HG03064 (cell line): ENCODE measurements around the gene PHF21B.

Source experiments
- ATAC-seq: cut with Tn5 transposase; IDR thresholded peaks from one replicate; pipeline ENCODE4 v1.9.1; 2021; ENCODE audit warnings: low read depth; ENCODE audit not compliant: unreplicated experiment

The PHF21B gene

GRCh38 chr22:44940130-44940529 lies 69.7 kb downstream of the PHF21B start:
- no peak for ATAC-seq

GRCh38 chr22:44939451-44939850 lies 70.4 kb downstream of the PHF21B start:
- no peak for ATAC-seq

GRCh38 chr22:44938886-44939285 lies 70.9 kb downstream of the PHF21B start:
- no peak for ATAC-seq

- ATAC-seq, result no peak
These were observed 72.6 kb downstream of the PHF21B start for GRCh38 chr22:44937216-44937615.

GRCh38 chr22:44936201-44936600 lies 73.6 kb downstream of the PHF21B start:
- ATAC-seq, result no peak

- no peak for ATAC-seq
These were observed 74.1 kb downstream of the PHF21B start for GRCh38 chr22:44935724-44936123.

- ATAC-seq, result no peak
These were observed 75.4 kb downstream of the PHF21B start for GRCh38 chr22:44934454-44934735.

- ATAC-seq, result no peak
These were observed 75.9 kb downstream of the PHF21B start for GRCh38 chr22:44933666-44934453.

GRCh38 chr22:44932493-44932892 lies 77.3 kb downstream of the PHF21B start:
- ATAC-seq, result no peak

GRCh38 chr22:44931766-44932165 lies 78.0 kb downstream of the PHF21B start:
- no peak for ATAC-seq

- no peak for ATAC-seq
These were observed 78.7 kb downstream of the PHF21B start for GRCh38 chr22:44931077-44931540.

GRCh38 chr22:44930711-44931035 lies 79.1 kb downstream of the PHF21B start:
- no peak for ATAC-seq

- no peak for ATAC-seq
These were observed 79.6 kb downstream of the PHF21B start for GRCh38 chr22:44930016-44930710.

- ATAC-seq, result no peak
These were observed 80.3 kb downstream of the PHF21B start for GRCh38 chr22:44929359-44930015.

GRCh38 chr22:44928711-44929358 lies 81.0 kb downstream of the PHF21B start:
- ATAC-seq, result no peak

- no peak for ATAC-seq
These were observed 81.7 kb downstream of the PHF21B start for GRCh38 chr22:44928136-44928463.

GRCh38 chr22:44927463-44928135 lies 82.2 kb downstream of the PHF21B start:
- no peak for ATAC-seq

GRCh38 chr22:44926491-44927415 lies 83.1 kb downstream of the PHF21B start:
- ATAC-seq, result no peak

- ATAC-seq, result no peak
These were observed 83.7 kb downstream of the PHF21B start for GRCh38 chr22:44926124-44926475.
